PC-9 (cell line): ENCODE measurements around the gene NAP1L5. TPM values are rescaled to one million over a fixed set of nuclear protein-coding genes. Genes with fewer than 3 reads are reported as not detected.

Experiments used
- BruUV-seq: library from RNA; stranded (reverse); fragments of 400-500 nt; replicated peaks from 2 replicates; lab custom pipeline; 2021; lab: Mats Ljungman, UMichigan
- CTCF ChIA-PET: fragments of 300-600 bp; sonication (Branson Sonifier 250); formaldehyde crosslinking; loops from one replicate; lab custom pipeline; 2022; ENCODE audit warnings: antibody characterized with exemption; lab: Charles Lee
- POLR2A ChIA-PET: fragments of 300-600 bp; sonication (Branson Sonifier 250); formaldehyde crosslinking; loops from one replicate; lab custom pipeline; 2022; ENCODE audit warnings: antibody characterized with exemption; ENCODE audit not compliant: unreplicated experiment; lab: Charles Lee
- DNase-seq, 2 experiments: peaks; one replicate each; pipeline versions ENCODE4 v3.0.0 to v3.0.0-alpha.2; 2015 to 2022; ENCODE audit warnings: mixed read lengths in 1 of 2
- H2AFZ ChIP-seq: fragments of 200-600 bp; sonication (generic); 2 replicates; pipeline ENCODE4 v1.8.1; 2017; ENCODE audit warnings: antibody characterized with exemption
- H3F3A ChIP-seq: fragments of 200-600 bp; sonication (generic); 2 replicates; pipeline ENCODE4 v1.8.1; 2017; ENCODE audit warnings: antibody characterized with exemption, mild to moderate bottlenecking, low read depth; ENCODE audit not compliant: insufficient read depth
- H3K27ac ChIP-seq: fragments of 200-600 bp; sonication (generic); 2 replicates; pipeline ENCODE4 v1.6.1; 2016; ENCODE audit warnings: mixed run types
- H3K27me3 ChIP-seq: fragments of 200-600 bp; sonication (generic); 2 replicates; pipeline ENCODE4 v1.6.1; 2016; ENCODE audit warnings: low read depth, mixed run types; ENCODE audit not compliant: insufficient read depth
- H3K36me3 ChIP-seq: fragments of 200-600 bp; sonication (generic); 2 replicates; pipeline ENCODE4 v1.6.1; 2016; ENCODE audit warnings: low read depth, mixed run types
- H3K4me1 ChIP-seq: fragments of 200-600 bp; sonication (generic); replicated peaks from 2 replicates; pipeline ENCODE4 v1.6.1; 2016; ENCODE audit warnings: mixed run types; ENCODE audit not compliant: insufficient read depth
- H3K4me2 ChIP-seq: fragments of 200-600 bp; sonication (generic); 2 replicates; pipeline ENCODE4 v1.6.1; 2017; ENCODE audit warnings: mixed run types
- H3K4me3 ChIP-seq: fragments of 200-600 bp; sonication (generic); 2 replicates; pipeline ENCODE4 v1.6.1; 2016; ENCODE audit warnings: mixed run types
- H3K79me2 ChIP-seq: fragments of 200-600 bp; sonication (generic); 2 replicates; pipeline ENCODE4 v1.6.1; 2017; ENCODE audit warnings: low read depth, mixed run types
- H3K9me2 ChIP-seq: fragments of 200-600 bp; sonication (generic); 2 replicates; pipeline ENCODE4 v1.8.1; 2017; ENCODE audit warnings: mild to moderate bottlenecking; ENCODE audit not compliant: insufficient read depth
- H3K9me3 ChIP-seq: fragments of 200-600 bp; sonication (generic); 2 replicates; pipeline ENCODE4 v1.8.1; 2016; ENCODE audit warnings: low read depth; ENCODE audit not compliant: insufficient read depth
- H4K20me1 ChIP-seq: fragments of 200-600 bp; sonication (generic); 2 replicates; pipeline ENCODE4 v1.8.1; 2017; ENCODE audit not compliant: insufficient read depth
- EZH2 ChIP-seq: fragments of 200-600 bp; sonication (generic); IDR thresholded peaks from 2 replicates; pipeline ENCODE4 v1.8.0; 2017; ENCODE audit warnings: antibody characterized with exemption, low read depth
- intact Hi-C: fragments of 100-400 bp; cut with micrococcal nuclease; formaldehyde crosslinking; loops from one replicate; pipeline ENCODE4 v1.10.0; 2022; ENCODE audit not compliant: unreplicated experiment
- total RNA-seq: library from RNA; stranded (reverse); gene quantifications from 2 replicates; pipeline ENCODE4 v1.2.3, GENCODE V29; 2021
- TF ChIP-seq, protein P1 (sequence below): fragments of 200-600 bp; sonication (generic); conservative IDR thresholded peaks from 2 replicates; pipeline ENCODE4 v1.6.1; 2017; ENCODE audit warnings: mixed run types, antibody characterized with exemption, mild to moderate bottlenecking, moderate library complexity

Gene NAP1L5
- total RNA-seq, 1 experiment from 2014 or later = 0.37 TPM

DNA sequence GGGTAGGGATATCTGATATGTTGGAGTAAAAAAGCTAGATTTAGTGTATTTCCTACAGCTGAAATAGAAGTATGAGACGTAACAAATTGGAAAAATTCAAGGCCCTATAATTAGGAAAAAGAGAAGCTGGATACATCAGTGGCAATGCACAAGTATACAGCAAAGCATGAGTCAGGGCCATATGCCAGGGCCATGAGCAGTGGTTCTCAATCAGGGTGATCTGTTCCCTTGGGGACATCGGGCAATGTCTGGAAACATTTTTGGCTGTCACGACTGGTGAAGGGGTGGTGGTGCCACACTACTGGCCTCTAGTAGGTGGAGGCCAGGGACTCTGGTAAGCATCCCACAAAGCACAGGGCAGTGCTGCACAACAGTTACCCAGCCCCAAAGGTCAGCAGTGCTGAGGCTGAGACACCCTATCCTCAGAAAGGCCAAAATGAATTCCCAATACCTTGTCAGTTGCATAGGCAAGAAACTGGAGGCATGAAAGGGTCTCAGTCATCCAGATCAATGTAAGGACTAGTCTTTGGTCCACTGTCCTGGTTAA, 36.8 kb upstream of the NAP1L5 start:
- Histone ChIP-seq H4K20me1 (no peaks in the 10 kb centered on the region), H3K4me1 (no peaks in the 10 kb centered on the region), H3K27ac (no peak overlapping the region), H3K79me2 (no peaks in the 10 kb centered on the region), H2AFZ (no peak overlapping the region), H3K4me2 (no peak overlapping the region), H3K4me3 (no peak overlapping the region), H3K27me3 (no peaks in the 10 kb centered on the region), H3K9me3 (no peaks in the 10 kb centered on the region), H3F3A (no peaks in the 10 kb centered on the region), H3K9me2 (no peaks in the 10 kb centered on the region), H3K36me3 (no peaks in the 10 kb centered on the region)
- no peak for DNase-seq
- TF ChIP-seq EZH2 = no peak
- TF ChIP-seq, protein P1, sequence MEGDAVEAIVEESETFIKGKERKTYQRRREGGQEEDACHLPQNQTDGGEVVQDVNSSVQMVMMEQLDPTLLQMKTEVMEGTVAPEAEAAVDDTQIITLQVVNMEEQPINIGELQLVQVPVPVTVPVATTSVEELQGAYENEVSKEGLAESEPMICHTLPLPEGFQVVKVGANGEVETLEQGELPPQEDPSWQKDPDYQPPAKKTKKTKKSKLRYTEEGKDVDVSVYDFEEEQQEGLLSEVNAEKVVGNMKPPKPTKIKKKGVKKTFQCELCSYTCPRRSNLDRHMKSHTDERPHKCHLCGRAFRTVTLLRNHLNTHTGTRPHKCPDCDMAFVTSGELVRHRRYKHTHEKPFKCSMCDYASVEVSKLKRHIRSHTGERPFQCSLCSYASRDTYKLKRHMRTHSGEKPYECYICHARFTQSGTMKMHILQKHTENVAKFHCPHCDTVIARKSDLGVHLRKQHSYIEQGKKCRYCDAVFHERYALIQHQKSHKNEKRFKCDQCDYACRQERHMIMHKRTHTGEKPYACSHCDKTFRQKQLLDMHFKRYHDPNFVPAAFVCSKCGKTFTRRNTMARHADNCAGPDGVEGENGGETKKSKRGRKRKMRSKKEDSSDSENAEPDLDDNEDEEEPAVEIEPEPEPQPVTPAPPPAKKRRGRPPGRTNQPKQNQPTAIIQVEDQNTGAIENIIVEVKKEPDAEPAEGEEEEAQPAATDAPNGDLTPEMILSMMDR = no peak
- ChIA-PET POLR2A (interaction anchor here (0.6 kb wide), 1 partner anchor 34 kb away, joined by 4 read pairs; no protein-coding TSS in a partner anchor), CTCF (no interaction called here)
- BruUV-seq = no TSS peak
- intact Hi-C loops = no loop called here

DNA sequence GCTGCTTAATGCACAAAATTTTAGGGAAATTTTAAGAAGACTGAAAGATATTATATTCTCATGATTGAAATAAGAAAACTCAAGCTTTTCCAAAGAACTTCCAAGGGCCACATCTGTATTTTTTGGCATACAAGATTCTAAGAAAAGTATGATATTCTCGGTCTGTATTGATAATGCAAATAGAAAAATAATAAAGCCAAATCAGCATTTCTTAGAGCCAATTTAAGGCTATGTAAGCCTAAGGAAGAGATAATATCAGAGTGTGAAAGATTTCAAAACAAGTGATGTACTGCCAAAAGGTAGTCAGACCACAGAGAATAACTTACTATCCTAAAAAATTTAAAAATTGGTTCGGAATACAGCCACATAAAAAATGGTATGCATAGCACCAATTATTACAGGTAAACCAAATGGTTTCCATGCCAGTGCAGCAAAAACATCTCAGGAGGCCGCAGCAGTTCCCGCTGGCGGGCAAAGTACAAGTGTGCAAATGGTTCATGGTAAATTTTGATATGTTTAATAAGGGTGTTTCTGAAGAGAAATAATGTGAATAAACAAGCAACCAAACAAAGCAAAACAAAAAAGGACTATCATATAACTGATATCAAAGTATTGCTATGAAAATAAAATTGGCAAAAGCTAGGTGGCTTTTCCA, 35.2 kb upstream of the NAP1L5 start:
- Histone ChIP-seq H4K20me1 (no peaks in the 10 kb centered on the region), H3K4me3 (no peak overlapping the region), H3F3A (no peaks in the 10 kb centered on the region), H3K27ac (no peak overlapping the region), H3K79me2 (no peaks in the 10 kb centered on the region), H3K4me1 (no peaks in the 10 kb centered on the region), H2AFZ (no peak overlapping the region), H3K36me3 (no peaks in the 10 kb centered on the region), H3K9me2 (no peaks in the 10 kb centered on the region), H3K9me3 (no peaks in the 10 kb centered on the region), H3K4me2 (no peak overlapping the region), H3K27me3 (no peaks in the 10 kb centered on the region)
- CTCF ChIA-PET = no interaction called here
- intact Hi-C loops = no loop called here
- POLR2A ChIA-PET = no interaction called here
- DNase-seq = no peak
- TF ChIP-seq EZH2 = no peak
- TF ChIP-seq, protein P1 = no peak
- no TSS peak for BruUV-seq

GRCh38 chr4:88731381-88731780, 33.8 kb upstream of the NAP1L5 start:
- no peak overlapping the region for H3K4me3 ChIP-seq
- no peaks in the 10 kb centered on the region for H3K4me1 ChIP-seq
- H3K79me2 ChIP-seq = no peaks in the 10 kb centered on the region
- TF ChIP-seq, protein P1 = no peak
- no peak for TF ChIP-seq EZH2
- H3K4me2 ChIP-seq = no peak overlapping the region
- POLR2A ChIA-PET = no interaction called here
- H3K36me3 ChIP-seq = no peaks in the 10 kb centered on the region
- H3F3A ChIP-seq = no peaks in the 10 kb centered on the region
- no TSS peak for BruUV-seq
- no peak overlapping the region for H3K27ac ChIP-seq
- CTCF ChIA-PET = no interaction called here
- intact Hi-C loops = no loop called here
- DNase-seq = no peak
- no peak overlapping the region for H2AFZ ChIP-seq
- H3K9me2 ChIP-seq = no peaks in the 10 kb centered on the region
- H4K20me1 ChIP-seq = no peaks in the 10 kb centered on the region
- no peaks in the 10 kb centered on the region for H3K27me3 ChIP-seq
- no peaks in the 10 kb centered on the region for H3K9me3 ChIP-seq
